ENCODE results near the gene MTA2.

MTA2 gene

DNA sequence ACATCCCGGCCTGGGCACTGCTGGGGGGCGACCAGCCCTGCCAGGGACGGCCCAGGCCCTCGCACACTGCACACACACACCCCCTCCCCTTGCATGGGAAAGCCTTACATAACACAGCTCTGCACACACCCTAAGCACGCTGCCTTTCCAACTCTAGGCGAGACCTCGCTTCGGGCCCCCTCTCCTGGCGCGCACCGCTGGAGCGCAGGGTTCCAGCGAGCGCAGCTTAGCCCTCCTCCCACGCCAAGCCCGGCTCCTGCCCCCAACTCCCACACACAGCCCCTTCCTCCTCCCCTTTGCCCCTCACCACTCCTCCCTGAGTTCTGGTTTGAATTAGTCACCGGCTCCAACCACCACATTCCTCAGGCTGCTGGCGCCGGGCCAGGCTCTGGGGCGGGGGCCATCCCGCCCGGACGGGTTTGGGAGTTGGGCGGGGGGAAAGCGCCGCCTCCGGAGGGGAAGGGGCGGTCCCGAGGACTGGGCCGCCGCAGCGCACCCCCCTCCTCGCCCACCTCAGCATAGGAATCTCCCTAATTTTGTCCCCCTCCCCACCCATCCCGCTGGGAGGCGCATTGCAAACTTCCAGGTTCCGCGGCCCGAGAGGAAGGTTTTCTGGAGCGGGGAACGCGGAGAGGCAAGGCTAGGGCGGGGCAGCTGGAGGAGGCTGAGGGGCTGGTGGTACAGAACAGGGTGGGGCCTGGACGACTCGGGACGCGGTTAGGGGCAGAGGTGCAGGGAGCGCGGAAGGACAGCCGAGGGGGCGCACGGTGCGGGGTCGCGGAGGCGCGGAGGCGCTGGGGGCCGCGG is 56.0 kb downstream of the MTA2 start:
- peak; percentile 79 for DNase-seq

DNA sequence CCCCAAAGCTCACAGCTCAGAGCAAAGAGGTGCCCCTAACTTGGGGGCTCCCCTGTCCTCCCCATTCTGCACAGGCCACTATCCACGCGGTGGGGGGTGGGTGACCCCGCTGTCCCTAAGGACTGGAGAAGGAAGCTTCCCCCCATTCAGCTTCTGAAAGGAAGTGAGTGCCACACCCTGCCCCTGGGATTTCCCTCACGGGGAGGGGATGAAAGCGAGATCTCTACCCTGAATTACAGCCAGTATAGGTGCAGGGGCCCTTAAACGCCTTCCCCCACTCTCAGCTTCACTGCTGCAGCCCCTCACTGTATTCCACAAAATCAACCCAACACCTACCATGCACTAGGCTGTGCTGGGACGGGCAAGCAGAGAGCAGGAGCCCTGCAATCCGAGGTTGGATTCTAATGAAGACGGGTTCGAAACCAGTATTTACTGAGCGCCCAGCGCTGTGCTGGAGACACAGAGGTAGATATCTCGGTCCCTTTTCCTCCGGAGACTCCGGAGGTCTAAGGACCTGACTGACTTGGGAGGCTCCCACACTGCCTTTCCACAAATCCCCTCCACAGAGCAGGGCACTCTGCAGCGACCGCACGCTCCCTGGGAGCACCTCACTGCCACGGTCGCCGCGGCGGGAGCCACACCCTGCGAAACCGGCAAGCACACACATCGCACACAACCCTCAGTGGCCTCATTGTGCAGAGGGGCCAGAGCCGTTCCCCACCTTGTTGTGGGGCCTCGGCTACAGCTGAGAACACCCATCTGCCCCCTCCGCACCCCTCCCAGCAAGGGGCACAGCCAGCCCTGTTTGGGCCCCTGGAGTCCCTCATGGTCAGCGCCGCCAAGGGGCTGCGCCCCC is 56.9 kb downstream of the MTA2 start:
- DNase-seq, result peak; percentile 65

DNA sequence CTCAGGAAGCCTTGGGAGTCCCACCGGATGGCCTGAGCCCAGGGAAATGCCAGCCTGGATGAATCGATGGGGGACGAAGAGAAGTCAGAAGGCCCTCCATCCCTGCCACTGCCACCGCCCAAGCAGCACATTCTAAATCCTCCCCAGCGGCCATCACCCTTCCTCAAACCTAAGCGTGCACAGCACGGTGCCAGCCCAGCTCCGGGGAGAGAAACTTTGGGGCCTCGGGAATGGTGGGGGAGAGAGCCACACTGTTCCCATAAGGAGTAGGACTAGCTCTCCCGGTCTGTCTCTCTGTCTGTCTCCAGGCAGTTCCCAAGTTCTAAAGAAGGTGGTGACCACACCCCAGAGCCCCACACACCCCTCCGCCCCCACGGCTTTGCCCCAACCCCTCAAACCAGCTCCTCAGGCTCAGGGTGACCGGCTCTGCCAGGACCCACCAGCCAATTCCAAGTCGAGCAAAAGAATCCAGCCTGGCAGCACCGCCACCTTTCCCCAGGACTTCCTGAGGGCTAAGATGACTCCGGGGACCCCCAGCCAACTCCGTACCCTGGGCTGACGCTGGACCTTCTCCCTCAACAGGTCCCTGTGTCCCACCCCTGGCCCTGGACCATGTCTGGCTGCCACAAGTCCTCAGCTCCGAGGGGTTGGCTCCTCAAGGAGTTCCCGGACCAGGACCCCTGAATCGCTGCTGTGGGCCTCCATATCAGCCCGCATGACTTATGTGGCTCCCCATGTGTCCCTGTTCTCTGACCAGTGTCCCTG is 57.8 kb downstream of the MTA2 start:
- no peak for DNase-seq
